Central memory CD8-positive, alpha-beta T cell (primary cell): ENCODE results near the gene REXO1.
"Not testable (repeated sequence)": the region's sequence is repeated elsewhere in the genome, so short reads cannot be mapped to it uniquely, and the experiment has no call there.

ENCODE experiments used
- ATAC-seq: fragments of 150-1000 bp; cut with Tn5 transposase; replicated peaks from 2 replicates; pipeline ENCODE4 v1.10.0; 2022; ENCODE audit warnings: mild to moderate bottlenecking, moderate FRiP score, moderate number of reproducible peaks; ENCODE audit not compliant: poor library complexity, severe bottlenecking; ENCODE audit errors: extremely low read depth
- DNase-seq, 2 donors: peaks; one replicate each; pipeline ENCODE4 v3.0.0; 2021; ENCODE audit warnings: low spot score in 2 of 2
- H3K27ac Mint-ChIP-seq: one replicate; pipeline ENCODE4 v1.8.0; 2022; ENCODE audit warnings: low read depth, mild to moderate bottlenecking, moderate library complexity, mixed read lengths
- H3K27me3 Mint-ChIP-seq: one replicate; pipeline ENCODE4 v1.8.0; 2022; ENCODE audit warnings: mixed read lengths
- H3K36me3 Mint-ChIP-seq: one replicate; pipeline ENCODE4 v1.8.0; 2022; ENCODE audit warnings: mild to moderate bottlenecking, moderate library complexity, mixed read lengths; ENCODE audit not compliant: insufficient read depth
- H3K4me1 Mint-ChIP-seq: one replicate; pipeline ENCODE4 v1.8.0; 2022; ENCODE audit warnings: mixed read lengths
- H3K4me3 Mint-ChIP-seq: one replicate; pipeline ENCODE4 v1.8.0; 2022; ENCODE audit warnings: mild to moderate bottlenecking, moderate library complexity, mixed read lengths
- H3K9me3 Mint-ChIP-seq: one replicate; pipeline ENCODE4 v1.8.0; 2022; ENCODE audit warnings: mixed read lengths

The REXO1 gene

GRCh38 chr19:1848399-1849131 lies at the start of gene REXO1:
Gene REXO1, minus strand, starts transcription at chr19:1848483. Its CDS starts 125 bp downstream, at chr19:1848358.
- ATAC-seq: peak; percentile 81
- H3K4me3 Mint-ChIP-seq: peak within 1 kb of the TSS; percentile 84
- peak; percentile 98 to 99 for DNase-seq
- H3K27ac Mint-ChIP-seq: peak within 1 kb of the TSS; percentile 91
- peaks cover 33% of the 10 kb centered on the region for H3K36me3 Mint-ChIP-seq
- peaks cover 39% of the 10 kb centered on the region for H3K4me1 Mint-ChIP-seq
- no peaks in the 10 kb centered on the region for H3K27me3 Mint-ChIP-seq
- no peaks in the 10 kb centered on the region for H3K9me3 Mint-ChIP-seq

GRCh38 chr19:1896508-1896907 lies 48.2 kb upstream of the REXO1 start:
- H3K27ac Mint-ChIP-seq: peak overlapping the region; percentile 96
- ATAC-seq (no peak), DNase-seq (no peak)
- H3K9me3 Mint-ChIP-seq: no peaks in the 10 kb centered on the region
- H3K27me3 Mint-ChIP-seq: no peaks in the 10 kb centered on the region
- peak overlapping the region; percentile 82 for H3K4me3 Mint-ChIP-seq
- peaks cover 18% of the 10 kb centered on the region for H3K36me3 Mint-ChIP-seq
- H3K4me1 Mint-ChIP-seq: peaks cover 21% of the 10 kb centered on the region

GRCh38 chr19:1893791-1894190 lies 45.5 kb upstream of the REXO1 start:
- DNase-seq (no peak), ATAC-seq (no peak)
- Mint-ChIP-seq H3K4me1 (peaks cover 21% of the 10 kb centered on the region), H3K36me3 (peaks cover 16% of the 10 kb centered on the region), H3K27ac (peak overlapping the region; percentile 32), H3K27me3 (no peaks in the 10 kb centered on the region), H3K4me3 (no peak overlapping the region), H3K9me3 (no peaks in the 10 kb centered on the region)

- no peaks in the 10 kb centered on the region for H3K9me3 Mint-ChIP-seq
Measured at GRCh38 chr19:1889907-1890306, 41.6 kb upstream of the REXO1 start.

GRCh38 chr19:1888385-1888784 lies 40.1 kb upstream of the REXO1 start:
- Mint-ChIP-seq H3K27me3 (no peaks in the 10 kb centered on the region), H3K27ac (no peak overlapping the region), H3K4me1 (peaks cover 13% of the 10 kb centered on the region), H3K9me3 (no peaks in the 10 kb centered on the region), H3K36me3 (peaks cover 20% of the 10 kb centered on the region), H3K4me3 (no peak overlapping the region)
- ATAC-seq (no peak), DNase-seq (no peak)

More at GRCh38 chr19:1889907-1890306, 41.6 kb upstream of the REXO1 start:
- Mint-ChIP-seq H3K36me3 (peaks cover 9% of the 10 kb centered on the region), H3K4me1 (peaks cover 6% of the 10 kb centered on the region), H3K27me3 (no peaks in the 10 kb centered on the region), H3K4me3 (no peak overlapping the region), H3K27ac (no peak overlapping the region)
- no peak for ATAC-seq
- DNase-seq: no peak

GRCh38 chr19:1886360-1886759 lies 38.1 kb upstream of the REXO1 start:
- not testable (repeated sequence) for H3K27ac Mint-ChIP-seq, DNase-seq, H3K9me3 Mint-ChIP-seq, H3K27me3 Mint-ChIP-seq, ATAC-seq, H3K4me3 Mint-ChIP-seq
- Mint-ChIP-seq H3K4me1 (peaks cover 29% of the 10 kb centered on the region), H3K36me3 (peaks cover 35% of the 10 kb centered on the region)

GRCh38 chr19:1885398-1886119 lies 37.3 kb upstream of the REXO1 start, which contains the start of gene ABHD17A:
Gene ABHD17A, minus strand, starts transcription at chr19:1885496. Its CDS starts 3,930 bp downstream, at chr19:1881566.
- Mint-ChIP-seq H3K4me3 (peak within 1 kb of the TSS; percentile 98), H3K4me1 (peaks cover 29% of the 10 kb centered on the region), H3K27ac (peak within 1 kb of the TSS; percentile 99), H3K36me3 (peaks cover 39% of the 10 kb centered on the region)
- ATAC-seq (peak; percentile 48), DNase-seq (peak; percentile 89 to 94)
- H3K27me3 Mint-ChIP-seq, H3K9me3 Mint-ChIP-seq: not testable (repeated sequence)

- H3K36me3 Mint-ChIP-seq: peaks cover 41% of the 10 kb centered on the region
- peak overlapping the region; percentile 98 for H3K4me3 Mint-ChIP-seq
- peaks cover 29% of the 10 kb centered on the region for H3K4me1 Mint-ChIP-seq
- H3K9me3 Mint-ChIP-seq: no peaks in the 10 kb centered on the region
- no peaks in the 10 kb centered on the region for H3K27me3 Mint-ChIP-seq
- DNase-seq (no peak), ATAC-seq (no peak)
- peak overlapping the region; percentile 99 for H3K27ac Mint-ChIP-seq
Measured at GRCh38 chr19:1884719-1885334, 36.5 kb upstream of the REXO1 start.

GRCh38 chr19:1884291-1884718 lies 36.0 kb upstream of the REXO1 start:
- peak overlapping the region; percentile 98 for H3K4me3 Mint-ChIP-seq
- DNase-seq: no peak
- H3K27ac Mint-ChIP-seq: peak overlapping the region; percentile 99
- no peaks in the 10 kb centered on the region for H3K27me3 Mint-ChIP-seq
- H3K4me1 Mint-ChIP-seq: peaks cover 29% of the 10 kb centered on the region
- H3K36me3 Mint-ChIP-seq: peaks cover 41% of the 10 kb centered on the region
- no peaks in the 10 kb centered on the region for H3K9me3 Mint-ChIP-seq
- ATAC-seq: peak; percentile 12

GRCh38 chr19:1883784-1884183 lies 35.5 kb upstream of the REXO1 start:
- peak overlapping the region; percentile 98 for H3K4me3 Mint-ChIP-seq
- H3K36me3 Mint-ChIP-seq: peaks cover 41% of the 10 kb centered on the region
- ATAC-seq: peak; percentile 7

GRCh38 chr19:1882786-1883692 lies 34.8 kb upstream of the REXO1 start:
- ATAC-seq (no peak), DNase-seq (no peak)
- Mint-ChIP-seq H3K36me3 (peaks cover 42% of the 10 kb centered on the region), H3K27ac (peak overlapping the region; percentile 99), H3K4me1 (peaks cover 29% of the 10 kb centered on the region), H3K4me3 (peak overlapping the region; percentile 98), H3K27me3 (no peaks in the 10 kb centered on the region), H3K9me3 (no peaks in the 10 kb centered on the region)

More at GRCh38 chr19:1883784-1884183, 35.5 kb upstream of the REXO1 start:
- peak overlapping the region; percentile 99 for H3K27ac Mint-ChIP-seq
- no peak for DNase-seq
- no peaks in the 10 kb centered on the region for H3K9me3 Mint-ChIP-seq
- H3K4me1 Mint-ChIP-seq: peaks cover 29% of the 10 kb centered on the region
- H3K27me3 Mint-ChIP-seq: no peaks in the 10 kb centered on the region
